HuH-7 (cell line): ENCODE data around the gene OSTM1.

ENCODE experiments used
- DNase-seq: peaks from one replicate; pipeline ENCODE4 v3.0.0; 2011; ENCODE audit warnings: low spot score

Gene OSTM1

DNA sequence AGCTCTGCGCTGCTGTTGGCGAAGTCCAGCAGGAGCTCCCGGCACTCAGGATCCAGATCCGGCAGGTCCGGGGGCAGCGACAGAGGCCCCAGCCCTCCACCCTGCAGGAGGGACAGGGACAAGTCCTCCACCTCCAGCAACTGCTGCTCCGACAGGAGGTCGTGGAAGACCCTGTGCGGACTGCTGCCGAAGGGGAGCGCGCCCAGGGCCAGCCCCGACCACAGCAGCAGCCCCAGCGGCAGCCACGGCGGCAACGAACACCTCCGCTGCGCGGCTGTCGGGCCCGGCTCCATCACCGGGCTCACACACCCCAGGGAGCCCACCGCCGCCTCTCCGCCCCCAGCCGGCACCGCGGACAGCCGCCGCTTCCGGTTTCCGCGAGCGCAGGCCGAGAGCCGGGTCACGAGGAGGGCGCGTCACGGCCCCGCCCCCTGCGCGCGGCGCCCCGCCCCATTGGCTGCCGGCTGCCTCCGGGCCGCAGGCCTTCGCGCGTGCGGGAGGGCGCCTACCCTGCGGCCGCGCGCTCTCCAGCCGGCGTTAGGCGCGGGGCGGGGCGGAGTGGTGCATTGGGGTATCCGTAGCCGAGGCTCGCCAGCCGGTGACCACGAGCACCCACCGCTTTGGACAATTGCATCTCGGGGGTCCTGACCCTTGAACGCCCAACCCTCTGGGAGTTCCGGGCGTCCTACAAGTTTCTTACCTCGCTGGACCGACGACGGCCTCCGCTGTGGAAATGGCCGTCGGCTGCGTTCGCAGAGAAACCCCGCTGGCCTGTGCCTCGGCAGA is at the start of gene OSTM1:
Gene OSTM1 (minus strand): TSS at position 383 of the 786 bp plus-strand sequence. CDS start 90 bp downstream, at position 293.
- DNase-seq = peak; percentile 97

DNA sequence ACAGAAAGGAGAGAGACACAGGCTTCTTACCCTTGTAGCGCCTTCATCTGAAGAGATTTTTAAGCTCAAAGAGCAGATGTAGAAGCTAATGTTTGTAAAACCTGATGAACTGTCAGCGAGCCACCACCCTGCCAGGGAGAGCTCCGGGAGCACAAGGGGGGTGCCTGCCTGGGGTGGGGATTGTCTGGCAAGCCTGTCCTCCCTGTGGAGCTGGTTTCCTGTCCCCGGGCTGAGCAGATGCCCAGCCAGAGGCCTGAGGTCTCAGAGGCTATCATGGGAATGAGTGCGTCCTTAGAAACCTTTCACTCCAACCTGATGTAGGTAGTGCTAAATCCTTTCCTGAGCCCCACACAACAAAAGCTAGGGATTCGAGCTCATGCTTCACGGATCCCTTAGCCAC is 49.4 kb upstream of the OSTM1 start:
- DNase-seq = no peak

DNA sequence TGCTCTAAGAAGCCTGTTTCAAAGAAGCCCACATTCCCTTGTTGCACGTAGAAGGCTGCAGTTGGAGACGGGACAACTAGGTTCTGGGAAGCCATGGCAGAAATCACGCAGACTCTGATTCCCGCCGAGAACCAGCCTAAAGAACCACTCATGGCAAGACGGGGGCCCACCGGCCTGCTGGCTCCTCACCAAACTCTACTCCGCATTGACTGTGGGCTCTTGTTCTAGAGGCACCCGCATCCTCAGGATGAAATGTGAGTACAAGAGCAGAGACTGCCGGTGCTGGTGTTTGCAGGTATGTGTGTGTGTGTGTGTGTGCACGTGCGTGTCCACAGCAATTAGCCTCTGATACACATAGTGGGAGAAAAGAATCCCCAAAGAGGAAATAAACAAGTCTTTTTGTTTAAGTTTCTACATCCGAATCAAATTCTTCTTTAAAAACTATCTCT is 49.0 kb upstream of the OSTM1 start:
- no peak for DNase-seq

GRCh38 chr6:108121612-108122011 is 47.1 kb upstream of the OSTM1 start:
- no peak for DNase-seq

DNA sequence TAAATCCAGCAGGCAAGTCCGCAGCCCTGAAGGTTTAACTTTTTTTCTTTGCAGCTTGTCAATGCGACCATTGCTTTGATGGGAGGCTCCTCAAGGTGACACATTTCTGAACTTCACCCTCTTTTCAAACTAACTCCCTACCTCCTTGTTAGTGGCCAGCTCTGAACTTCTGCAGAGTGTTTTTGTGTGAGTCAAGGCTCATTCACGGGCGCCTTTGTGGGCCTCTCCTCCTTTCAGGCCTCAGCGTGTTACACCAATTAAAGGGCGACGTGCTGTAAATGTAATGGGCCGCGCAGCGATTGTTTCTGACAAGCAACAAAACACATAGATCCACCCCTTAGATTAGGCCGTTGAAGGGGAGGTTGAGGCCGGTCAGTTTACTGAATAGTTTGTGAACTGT is 45.8 kb upstream of the OSTM1 start:
- DNase-seq = no peak

GRCh38 chr6:108119769-108120141 is 45.2 kb upstream of the OSTM1 start:
- DNase-seq = no peak

DNA sequence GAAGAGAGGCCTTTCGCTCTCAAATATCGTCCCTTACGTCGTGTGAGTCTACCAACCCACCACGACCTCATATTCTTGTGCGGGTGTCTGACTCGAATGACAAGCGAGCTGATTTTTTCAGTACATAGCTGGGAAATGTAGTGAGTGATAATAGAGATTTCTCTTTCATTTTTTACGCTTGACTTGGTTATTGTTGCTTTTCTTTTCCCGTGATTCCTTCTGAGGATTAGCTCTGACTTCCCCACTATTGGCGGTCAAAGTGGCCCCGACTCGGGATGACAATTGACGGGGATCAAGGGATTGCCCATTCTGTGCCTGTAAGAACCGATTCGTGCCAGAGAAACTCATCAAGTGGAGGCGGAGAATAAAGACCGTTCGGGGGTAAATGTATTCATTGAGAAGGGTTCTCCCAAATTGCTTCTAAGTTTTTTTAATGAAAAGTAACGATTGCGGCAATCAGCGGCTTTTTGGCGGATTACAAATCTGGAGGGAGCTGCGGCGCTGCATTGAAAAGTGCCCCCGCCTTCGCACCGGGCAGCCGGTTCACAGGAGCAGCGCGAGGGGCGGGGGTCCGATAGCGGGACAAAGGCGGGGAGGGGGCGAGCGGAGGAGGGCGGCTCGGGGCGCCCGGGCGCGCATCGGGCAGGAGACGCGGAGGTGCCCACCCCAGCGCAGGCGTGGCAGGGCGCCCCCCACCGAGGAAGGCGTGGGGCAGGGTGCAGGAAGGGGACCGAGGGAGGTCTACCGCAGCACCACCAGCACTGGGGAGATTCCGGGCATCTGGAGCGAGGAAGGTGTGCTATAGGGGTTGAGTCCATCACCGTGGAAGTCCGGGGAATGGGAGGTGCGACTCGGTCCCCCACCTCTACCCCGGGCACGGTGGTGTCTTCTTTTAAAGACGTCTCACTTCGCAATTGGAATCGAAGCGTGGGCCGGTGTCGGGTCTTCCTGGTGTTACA is 44.5 kb upstream of the OSTM1 start:
- DNase-seq = no peak

DNA sequence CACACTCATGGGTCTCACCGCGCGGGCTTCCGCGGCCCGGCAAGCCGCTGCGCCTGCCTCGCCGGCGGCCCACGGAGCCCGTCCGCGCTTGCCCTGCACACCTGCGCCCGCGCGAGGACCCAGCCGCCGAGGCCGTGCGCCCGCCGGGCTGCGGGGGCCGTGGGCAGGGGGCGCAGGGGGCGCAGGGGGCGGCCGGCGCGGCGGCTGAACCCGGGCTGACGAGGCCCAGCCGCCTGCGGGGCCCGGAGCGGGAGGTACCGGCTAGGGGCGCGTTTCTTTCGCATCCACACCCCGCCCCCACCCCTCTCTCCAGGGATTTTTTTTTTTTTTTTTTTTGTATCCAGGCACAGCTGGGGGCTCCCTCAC is 43.8 kb upstream of the OSTM1 start:
- no peak for DNase-seq

- DNase-seq = peak; percentile 62
Measured at GRCh38 chr6:108117427-108118358, 43.2 kb upstream of the OSTM1 start.

- DNase-seq = no peak
Measured at GRCh38 chr6:108116546-108117426, 42.2 kb upstream of the OSTM1 start.

- peak; percentile 92 for DNase-seq
Measured at GRCh38 chr6:108115598-108116058, 41.1 kb upstream of the OSTM1 start.

- DNase-seq = peak; percentile 75
Measured at GRCh38 chr6:108114841-108115597, 40.5 kb upstream of the OSTM1 start.

DNA sequence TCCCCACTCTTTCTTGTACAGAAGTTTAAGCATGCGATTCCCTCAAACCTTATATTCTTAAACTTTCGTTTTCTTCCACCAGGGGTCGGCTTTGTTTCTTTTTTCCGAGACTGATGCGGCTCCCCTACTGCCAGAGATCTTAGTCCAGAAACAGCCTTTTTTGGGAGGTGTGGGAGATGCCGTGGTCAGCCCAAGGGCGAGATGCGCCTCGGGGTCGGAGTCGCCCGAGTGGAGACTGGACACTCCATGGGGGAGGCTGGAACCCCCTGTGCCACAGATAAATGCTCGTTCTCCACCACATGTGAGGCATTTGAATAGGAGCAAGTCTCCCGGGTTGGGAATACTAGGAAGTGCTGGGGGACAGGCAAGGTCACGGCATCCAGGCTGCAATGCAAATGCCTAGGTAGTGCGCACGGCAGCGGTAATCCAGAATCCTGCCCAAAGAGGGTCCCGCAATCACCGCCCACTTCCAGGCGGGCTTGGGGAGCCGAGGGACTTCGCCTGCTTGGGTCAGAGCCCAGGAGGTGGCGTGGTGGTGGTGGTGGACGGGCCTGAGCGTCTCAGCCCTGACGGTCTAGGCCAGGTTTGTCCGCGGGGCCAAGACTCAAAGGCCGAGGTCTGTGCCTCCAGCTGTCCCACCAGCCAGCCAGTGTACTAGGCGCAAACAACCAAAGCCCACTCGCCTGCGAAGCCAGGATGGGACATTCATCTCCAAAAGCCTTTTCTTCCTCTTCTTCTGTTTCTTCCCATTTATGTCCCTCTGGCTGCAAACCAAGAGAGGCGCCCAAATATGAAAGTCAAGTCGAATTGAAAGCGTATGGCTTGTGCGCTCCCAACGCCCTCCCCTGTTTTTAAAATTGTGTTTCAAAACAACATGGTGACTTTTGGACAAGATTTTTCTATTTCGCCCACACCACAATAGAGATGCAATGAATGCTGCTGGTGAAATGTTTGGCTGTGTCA is 39.3 kb upstream of the OSTM1 start:
- DNase-seq = peak; percentile 85

GRCh38 chr6:108108374-108108773 is 33.8 kb upstream of the OSTM1 start:
- DNase-seq = no peak

DNA sequence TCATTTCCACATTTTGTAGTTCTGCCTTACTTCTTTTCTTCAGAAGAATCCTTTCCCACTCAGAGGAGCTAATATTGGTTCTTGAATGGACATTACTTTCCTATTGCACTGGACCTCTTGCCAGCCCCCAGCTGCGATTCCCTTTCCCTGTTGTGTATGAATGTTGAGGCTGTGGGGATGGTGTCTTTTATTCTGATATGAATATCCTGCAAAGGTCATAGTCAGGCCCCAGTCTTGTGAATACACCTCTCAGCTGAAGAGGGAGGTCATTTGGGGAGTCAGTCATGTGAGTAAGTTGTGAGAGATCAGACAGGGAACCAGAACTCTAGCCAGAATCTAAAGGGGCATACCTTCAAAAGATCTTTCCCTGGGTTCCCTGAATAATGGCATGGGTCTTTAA is 32.6 kb upstream of the OSTM1 start:
- DNase-seq = no peak

DNA sequence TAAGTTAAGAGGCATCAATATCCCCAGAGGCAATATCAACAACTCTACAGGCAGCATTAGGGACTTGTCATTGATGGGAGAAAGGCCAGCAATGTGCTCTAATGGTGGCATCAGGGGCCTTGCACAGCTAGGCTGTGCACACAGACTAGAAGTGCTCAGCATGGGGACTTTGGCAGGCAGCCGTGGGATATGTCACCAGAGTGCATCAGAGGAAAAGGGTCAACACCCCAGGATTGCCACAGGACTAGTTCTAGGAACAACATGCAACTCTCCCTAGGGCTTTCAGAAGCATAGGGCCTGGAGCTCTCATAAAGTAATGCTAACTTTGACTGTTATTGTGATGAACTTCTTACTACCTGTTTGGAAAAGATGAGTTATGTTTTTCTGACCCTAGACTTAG is 32.2 kb upstream of the OSTM1 start:
- DNase-seq = no peak

GRCh38 chr6:108106261-108106660 is 31.7 kb upstream of the OSTM1 start:
- DNase-seq = no peak

DNA sequence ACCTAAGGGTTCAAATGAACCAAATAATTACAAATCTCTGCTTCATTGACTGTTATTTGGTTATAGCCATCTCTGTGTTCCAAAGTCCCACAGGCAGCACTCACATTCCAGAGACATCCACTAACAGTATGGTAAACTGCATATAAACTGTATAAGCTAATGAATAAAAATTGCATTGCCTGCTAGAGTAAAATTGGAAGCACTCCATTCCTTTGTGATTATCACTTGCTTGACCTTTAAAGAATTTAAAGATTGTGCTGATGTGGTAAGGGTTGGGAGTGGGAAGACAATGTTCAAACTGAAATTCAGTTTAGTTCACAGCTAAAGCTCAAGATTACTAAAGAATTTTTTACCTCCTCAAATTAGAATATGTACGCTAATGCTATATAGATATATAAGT is 31.0 kb upstream of the OSTM1 start:
- no peak for DNase-seq

DNA sequence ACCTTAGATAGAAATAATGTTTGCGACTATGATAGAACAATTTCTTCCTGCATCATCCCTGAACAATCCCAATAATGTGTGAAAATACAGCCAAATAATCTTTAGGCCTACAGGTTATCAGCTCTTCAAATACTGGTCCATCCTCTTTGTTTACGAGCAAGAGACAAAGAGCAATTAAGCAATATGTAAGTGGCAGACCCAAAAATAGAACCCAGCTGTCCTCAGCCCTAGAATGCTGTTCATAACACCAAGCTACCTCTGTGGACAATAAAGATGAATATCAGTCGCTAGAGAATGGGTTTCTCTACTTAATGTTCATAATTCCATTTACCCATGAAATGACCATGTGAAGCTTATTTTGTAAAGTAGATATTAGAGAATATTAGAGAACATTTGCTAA is 28.4 kb upstream of the OSTM1 start:
- no peak for DNase-seq
